NCI-H2107 (cell line): Measurements from ENCODE around the gene CAMK2B.

ENCODE experiments used
- DNase-seq: peaks from one replicate; lab custom pipeline; 2025; lab: John Stamatoyannopoulos, UW

CAMK2B gene

DNA sequence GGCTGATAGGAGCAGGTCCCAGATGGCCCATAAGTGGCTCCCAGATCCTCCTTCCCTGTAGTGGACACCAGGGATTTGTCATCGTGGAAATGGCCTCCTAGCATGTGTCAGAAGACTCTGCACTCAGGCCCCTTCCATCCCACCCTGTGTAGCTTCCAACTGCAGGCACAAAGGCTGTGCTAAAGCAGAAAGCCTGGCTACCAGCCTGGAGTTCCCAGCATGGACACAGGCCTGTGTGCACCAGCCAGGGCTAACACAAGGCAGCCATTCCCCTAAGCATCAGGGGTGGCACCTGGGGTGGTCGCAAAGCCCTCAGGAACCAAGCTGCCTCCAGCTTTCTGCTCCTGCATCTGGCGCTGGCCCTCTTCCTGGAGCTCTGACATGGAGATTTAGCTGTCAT, 4.5 kb upstream of the CAMK2B start:
- no peak for DNase-seq

DNA sequence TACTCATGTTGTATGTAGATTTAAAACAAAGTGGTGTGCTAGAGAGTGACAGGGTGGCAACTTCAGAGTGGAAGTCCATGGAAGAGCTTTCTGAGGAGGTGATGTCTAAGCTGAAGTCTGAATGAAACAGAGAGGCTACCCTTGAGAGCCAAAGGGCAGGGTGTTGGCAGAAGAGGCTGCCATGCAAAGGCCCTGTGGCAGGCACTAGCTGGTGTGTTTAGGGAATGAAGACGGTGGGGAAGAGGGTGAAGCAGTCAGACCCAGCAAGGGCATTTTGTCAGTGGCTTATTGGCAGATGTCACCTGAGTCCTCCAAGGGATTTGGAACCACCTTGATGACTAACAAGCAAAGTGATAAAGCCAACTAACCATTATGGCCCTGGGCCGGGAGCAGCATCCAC, 3.7 kb upstream of the CAMK2B start:
- DNase-seq = no peak

DNA sequence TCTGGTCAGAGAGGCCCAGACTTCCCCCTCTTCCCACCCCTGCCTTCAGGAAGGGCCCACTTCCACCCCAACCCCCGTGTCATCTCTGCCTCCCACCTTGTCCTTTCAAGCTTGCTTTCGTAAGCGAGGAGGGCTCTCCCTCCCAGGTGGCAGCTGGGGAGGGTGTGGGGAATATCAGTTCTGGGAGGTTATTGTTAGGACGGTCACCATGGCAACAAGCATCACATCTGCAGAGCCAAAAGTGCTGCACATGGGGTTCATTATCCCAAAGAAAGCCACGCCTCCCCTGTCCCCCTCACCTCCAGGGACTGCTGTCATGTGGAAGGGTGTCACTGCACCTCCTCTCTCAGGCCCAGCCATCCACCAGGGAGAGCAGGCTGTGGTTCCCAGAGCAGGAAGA, 2.6 kb upstream of the CAMK2B start:
- no peak for DNase-seq

DNA sequence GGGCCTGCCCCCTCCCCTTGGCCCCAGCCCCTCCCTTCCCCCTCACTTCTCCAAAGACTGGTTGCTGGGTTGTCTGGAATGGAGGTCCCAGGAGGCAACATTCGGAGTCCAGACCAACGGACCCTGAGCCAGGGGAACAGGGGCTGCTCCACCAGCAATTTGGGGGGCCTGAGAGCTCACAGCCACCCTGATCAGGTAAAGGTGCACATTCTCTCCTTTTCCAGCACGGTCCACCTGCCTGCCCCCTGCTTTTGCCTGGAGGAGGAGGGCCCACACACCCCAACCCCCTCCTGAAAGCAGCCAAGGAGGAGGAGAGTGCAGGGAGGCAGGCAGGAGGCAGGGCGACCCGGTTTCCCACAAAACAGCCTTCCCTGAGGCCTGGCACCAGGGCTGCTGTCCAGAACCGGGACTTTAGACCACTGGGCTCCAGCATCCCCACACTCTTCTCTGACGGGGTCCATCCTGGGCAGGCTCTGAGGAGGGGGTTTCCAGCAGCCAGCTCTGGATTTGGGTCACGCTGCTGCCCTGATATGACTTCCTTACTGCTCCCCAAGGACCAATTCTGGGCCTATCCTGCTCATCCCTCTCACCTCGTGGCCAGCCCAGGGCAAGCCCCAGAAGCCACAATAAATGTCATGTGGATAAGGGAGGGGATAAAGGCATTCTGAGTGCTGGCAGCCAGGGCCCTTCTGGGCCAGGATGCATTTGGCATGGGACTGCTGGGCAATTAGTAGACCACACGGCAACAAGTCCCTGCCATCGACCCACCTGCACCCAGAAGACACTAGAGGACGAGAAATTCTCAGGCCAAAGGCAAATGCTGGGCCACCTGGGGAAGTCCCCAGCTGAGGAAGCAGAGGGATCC, 1.1 kb upstream of the CAMK2B start:
- no peak for DNase-seq

DNA sequence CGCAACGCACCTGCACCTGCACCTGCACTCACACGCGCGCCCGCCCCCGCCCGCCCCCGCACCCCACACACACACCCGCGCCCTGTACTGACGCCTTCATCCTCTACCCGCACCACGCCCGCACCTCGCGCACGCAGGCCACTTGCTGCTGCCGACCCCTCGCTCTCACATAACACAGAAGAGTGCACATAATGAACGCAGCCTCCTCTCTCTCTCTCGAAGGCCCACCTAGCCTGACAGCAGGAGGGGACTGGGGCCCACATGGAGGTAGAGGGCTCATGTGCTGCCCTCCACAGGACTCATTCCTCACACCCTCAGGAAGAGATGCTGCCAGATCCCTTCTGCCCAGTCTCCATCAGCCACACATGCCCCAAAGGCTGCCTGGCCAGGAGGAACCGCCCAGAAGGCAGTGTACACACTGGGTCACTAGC, 432 bp upstream of the CAMK2B start:
- no peak for DNase-seq

- no peak for DNase-seq
Observed at GRCh38 chr7:44324481-44325200, 753 bp downstream of the CAMK2B start.

- DNase-seq = no peak
Observed at GRCh38 chr7:44324204-44324480, 1.3 kb downstream of the CAMK2B start.

DNA sequence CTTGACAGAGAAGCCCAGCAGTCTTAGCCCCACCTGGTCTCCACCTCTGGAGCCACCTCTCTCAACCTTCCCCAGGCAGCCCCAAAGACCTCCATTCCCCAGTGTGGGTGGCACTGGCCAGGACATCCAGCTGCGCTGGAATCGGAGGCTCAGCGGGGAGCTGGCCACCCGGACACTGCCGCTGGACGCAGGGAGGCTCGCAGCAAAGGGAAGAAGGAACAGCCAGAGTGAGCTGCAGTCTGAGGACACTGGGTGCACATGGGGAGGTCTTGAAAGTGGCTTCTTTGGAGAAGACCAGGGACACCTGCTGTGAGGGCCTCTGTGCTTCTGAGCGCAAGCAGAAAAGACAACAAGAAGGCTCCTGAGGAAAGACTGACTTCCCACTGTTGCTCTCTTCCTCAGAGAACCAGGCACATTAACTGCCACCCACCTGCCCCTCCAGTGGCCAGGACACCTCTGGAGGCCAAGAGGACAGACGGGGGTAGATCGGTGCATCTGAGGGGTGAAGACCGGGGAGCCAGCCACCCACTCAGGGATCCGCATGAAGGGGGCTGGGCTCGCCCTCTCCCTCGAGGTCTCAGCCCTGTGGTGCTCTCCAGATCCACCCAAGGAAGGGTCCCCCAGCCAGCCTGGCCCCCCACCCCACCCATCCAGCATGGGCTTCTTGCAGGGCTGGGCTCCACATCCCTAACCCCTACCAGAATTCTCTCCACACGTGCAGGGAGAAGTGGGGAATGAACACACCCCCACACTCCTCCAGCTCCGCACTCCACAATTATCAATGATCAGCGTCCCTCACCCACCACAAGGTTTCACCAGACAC, 1.8 kb downstream of the CAMK2B start:
- DNase-seq = no peak

GRCh38 chr7:44322631-44323363, 2.6 kb downstream of the CAMK2B start:
- DNase-seq = no peak

- DNase-seq = no peak
Observed at GRCh38 chr7:44321796-44322195, 3.6 kb downstream of the CAMK2B start.

DNA sequence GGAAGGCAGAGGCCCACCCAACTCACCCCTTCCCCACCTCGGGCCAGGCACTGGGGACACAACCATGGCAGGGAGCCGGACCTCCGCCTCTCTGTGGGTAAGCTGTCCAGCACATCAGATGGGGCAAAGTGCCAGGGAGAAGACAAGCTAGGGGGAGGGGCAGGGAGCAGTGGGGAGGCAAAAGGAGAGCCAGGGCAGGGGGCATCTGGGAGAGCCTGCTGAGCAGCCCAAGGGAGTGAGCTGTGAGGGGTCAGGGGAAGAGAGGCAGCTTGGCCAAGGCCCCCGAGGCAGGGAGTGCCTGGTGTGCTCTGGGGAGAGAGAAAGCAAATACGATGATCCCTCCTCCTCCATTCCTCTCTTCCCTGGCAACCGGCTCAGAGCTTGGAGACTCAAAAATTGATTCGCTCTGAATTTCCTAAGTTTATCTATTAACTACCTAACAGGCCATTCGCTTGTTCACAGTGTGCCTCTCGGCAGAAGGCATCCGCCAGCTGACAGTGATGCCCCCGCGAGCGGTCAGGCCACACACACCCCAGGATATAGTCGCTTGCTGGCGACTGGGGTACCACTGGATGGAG, 4.5 kb downstream of the CAMK2B start:
- DNase-seq = no peak

GRCh38 chr7:44320141-44320540, 5.3 kb downstream of the CAMK2B start:
- DNase-seq = no peak

- DNase-seq = no peak
Observed at GRCh38 chr7:44318332-44318731, 7.1 kb downstream of the CAMK2B start.

- DNase-seq = no peak
Observed at GRCh38 chr7:44315301-44315903, 10.0 kb downstream of the CAMK2B start.

DNA sequence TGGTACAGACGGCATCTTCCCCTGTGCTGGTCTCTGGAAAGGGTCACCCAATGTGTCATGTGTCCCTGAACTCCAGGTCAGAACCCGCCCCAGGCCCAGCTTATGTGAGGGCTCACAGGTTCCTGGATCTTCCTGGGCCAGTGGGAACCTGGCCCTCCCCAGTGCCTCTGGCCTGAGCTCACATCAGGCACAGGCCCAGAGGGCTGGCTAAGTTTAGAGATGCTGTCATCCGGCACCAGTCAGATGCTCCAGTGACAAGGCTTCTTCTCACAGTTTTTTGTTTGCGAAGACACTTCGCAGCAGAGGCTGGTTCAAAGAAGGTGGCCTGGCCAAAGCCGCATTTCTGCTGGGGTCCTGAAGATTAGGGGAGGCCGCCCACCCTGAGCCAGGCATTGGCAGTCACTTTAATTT, 11.8 kb downstream of the CAMK2B start:
- DNase-seq = no peak

GRCh38 chr7:44313016-44313415, 12.4 kb downstream of the CAMK2B start:
- no peak for DNase-seq

DNA sequence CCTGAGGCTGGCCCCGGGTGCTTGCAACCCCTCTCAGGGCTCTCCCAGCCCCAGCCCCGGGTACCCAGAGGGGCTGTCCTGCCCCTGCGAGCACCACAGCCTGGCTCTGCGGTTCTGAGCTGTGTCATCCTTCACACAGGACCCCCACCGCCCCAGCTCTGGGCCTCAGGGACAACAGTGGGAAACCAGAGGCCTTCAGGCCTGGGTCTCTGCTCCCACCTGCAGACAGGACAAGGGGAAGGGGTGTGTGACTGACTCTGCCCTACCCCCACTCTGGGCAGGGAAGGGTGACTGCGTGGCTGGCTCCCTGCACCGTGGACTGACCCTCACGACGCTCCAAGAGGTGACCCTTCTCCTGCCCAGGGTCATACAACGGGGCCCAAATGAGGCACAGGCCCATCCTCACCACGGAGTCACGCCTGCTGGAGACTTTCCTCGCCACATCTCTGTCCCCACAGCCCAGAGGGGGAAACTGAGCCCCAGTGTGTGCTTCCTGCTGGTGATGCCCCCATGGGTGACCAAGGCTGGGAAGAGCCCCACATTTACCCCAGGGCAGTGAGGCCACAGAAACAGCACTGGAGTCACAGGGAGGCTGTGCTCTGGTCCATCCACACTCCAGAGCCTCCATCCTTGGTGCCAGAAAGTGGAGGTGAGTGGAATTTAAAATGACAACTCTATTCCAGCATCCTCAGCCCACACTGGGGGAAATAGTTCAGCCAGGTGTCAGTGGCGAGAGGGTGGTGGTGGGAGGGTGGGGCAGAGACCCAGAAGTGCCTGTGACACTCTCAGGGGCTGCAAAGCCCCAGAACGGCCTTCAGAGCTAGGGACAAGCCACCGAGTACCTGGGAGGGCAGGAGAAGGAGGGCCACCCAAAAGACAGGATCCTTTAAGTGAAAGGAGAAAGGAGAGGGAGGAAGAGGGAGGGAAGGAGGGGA, 13.6 kb downstream of the CAMK2B start:
- DNase-seq = no peak

DNA sequence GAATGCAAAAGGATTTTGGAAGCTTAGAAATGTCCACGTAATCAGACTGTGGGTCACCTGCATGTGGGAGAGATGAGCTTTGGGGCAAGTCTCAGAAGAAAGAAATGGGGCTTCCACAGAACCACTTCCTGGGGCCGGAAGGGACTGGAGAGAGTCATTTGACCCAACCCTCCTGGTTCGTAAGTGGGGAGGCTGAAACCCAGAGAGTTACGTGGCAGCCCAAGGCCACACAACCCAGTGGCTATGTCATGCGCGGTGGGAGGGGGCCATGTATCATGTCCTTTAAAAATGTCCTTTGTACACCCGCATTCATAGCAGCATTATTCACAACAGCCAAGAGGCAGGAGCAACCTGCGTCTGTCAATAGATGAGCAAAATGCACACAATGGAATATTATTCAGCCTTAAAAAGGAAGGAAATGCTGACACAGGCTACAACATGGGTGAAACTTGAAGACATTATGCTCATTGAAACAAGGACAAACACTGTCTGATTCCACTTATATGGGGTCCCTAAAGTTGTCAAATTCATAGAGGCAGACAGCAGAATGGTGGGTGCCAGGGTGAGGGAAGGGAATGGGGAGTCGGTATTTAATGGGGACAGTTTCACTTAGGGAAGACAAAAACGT, 15.1 kb downstream of the CAMK2B start:
- no peak for DNase-seq

- DNase-seq = no peak
Observed at GRCh38 chr7:44309271-44310091, 15.9 kb downstream of the CAMK2B start.
